Esophagus muscularis mucosa (tissue), 3 donors: ENCODE measurements around the gene UBL7.

ENCODE experiments used
- EP300 ChIP-seq: sonication (generic); formaldehyde crosslinking; IDR thresholded peaks from one replicate; pipeline ENCODE4 v1.6.1; 2017; ENCODE audit warnings: antibody characterized with exemption
- TF ChIP-seq, protein P1 (sequence below), 3 experiments: fragments of 200-600 bp in 2 of 3; fragments of 450-650 bp in 1 of 3; sonication (generic) in 2 of 3; IDR thresholded peaks; one replicate each; pipeline ENCODE4 v1.5.1; 2017 to 2019; ENCODE audit warnings: antibody characterized with exemption in 3 of 3, mild to moderate bottlenecking in 2 of 3, moderate library complexity in 1 of 3

- TF ChIP-seq, protein P1, sequence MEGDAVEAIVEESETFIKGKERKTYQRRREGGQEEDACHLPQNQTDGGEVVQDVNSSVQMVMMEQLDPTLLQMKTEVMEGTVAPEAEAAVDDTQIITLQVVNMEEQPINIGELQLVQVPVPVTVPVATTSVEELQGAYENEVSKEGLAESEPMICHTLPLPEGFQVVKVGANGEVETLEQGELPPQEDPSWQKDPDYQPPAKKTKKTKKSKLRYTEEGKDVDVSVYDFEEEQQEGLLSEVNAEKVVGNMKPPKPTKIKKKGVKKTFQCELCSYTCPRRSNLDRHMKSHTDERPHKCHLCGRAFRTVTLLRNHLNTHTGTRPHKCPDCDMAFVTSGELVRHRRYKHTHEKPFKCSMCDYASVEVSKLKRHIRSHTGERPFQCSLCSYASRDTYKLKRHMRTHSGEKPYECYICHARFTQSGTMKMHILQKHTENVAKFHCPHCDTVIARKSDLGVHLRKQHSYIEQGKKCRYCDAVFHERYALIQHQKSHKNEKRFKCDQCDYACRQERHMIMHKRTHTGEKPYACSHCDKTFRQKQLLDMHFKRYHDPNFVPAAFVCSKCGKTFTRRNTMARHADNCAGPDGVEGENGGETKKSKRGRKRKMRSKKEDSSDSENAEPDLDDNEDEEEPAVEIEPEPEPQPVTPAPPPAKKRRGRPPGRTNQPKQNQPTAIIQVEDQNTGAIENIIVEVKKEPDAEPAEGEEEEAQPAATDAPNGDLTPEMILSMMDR (IDR thresholded peaks at IDR 0.05) = no peak
- TF ChIP-seq EP300 = no peak
Observed at GRCh38 chr15:74449643-74450205, 11.2 kb downstream of the UBL7 start.
